NCI-H2107 treated with DMSO at 0.1 percent for 48 hours (cell line): Measurements from ENCODE around the gene OR4D1.

Experiments
- DNase-seq: peaks from one replicate; lab custom pipeline; 2025; ENCODE audit not compliant: unreplicated experiment; lab: John Stamatoyannopoulos, UW

The OR4D1 gene

GRCh38 chr17:58192612-58193011 is 44.4 kb downstream of the OR4D1 start, which contains the start of gene EPX:
Gene EPX, plus strand, starts transcription at chr17:58192726. Its CDS starts 121 bp downstream, at chr17:58192847.
- no peak for DNase-seq

GRCh38 chr17:58193641-58194255 is 45.6 kb downstream of the OR4D1 start:
- no peak for DNase-seq

- no peak for DNase-seq
These were observed 47.4 kb downstream of the OR4D1 start for GRCh38 chr17:58195518-58196123.

- no peak for DNase-seq
These were observed 48.4 kb downstream of the OR4D1 start for GRCh38 chr17:58196610-58197009.

- DNase-seq = peak; percentile 8
These were observed 51.9 kb downstream of the OR4D1 start for GRCh38 chr17:58200024-58200633.

GRCh38 chr17:58202859-58203258 is 54.7 kb downstream of the OR4D1 start:
- no peak for DNase-seq

- no peak for DNase-seq
These were observed 56.6 kb downstream of the OR4D1 start for GRCh38 chr17:58204796-58205195.

GRCh38 chr17:58205936-58206335 is 57.8 kb downstream of the OR4D1 start:
- no peak for DNase-seq

GRCh38 chr17:58207451-58207850 is 59.3 kb downstream of the OR4D1 start:
- no peak for DNase-seq

- no peak for DNase-seq
These were observed 60.2 kb downstream of the OR4D1 start for GRCh38 chr17:58208344-58208743.
